Measurements from ENCODE around the gene RNF14.
A peak's percentile ranks its signal among the peaks of the same experiment; 100 is the strongest.

Gene RNF14

GRCh38 chr5:141940695-141941271 lies 28.1 kb upstream of the RNF14 start:
- peaks cover 10% of the 10 kb centered on the region for H3K4me1 Mint-ChIP-seq
- H3K27ac Mint-ChIP-seq = peak overlapping the region; percentile 33
- no peak overlapping the region for H3K4me3 Mint-ChIP-seq
- CTCF ChIA-PET = interaction anchor here (0.6 to 5.0 kb wide), 6 partner anchors 17 to 276 kb away, joined by 3 to 39 read pairs (median 3); partner anchors contain the start of genes DELE1, PCDH12 and RNF14
- no peaks in the 10 kb centered on the region for H3K9me3 Mint-ChIP-seq
- no peak for DNase-seq
- peaks cover 30% of the 10 kb centered on the region for H3K36me3 Mint-ChIP-seq
- H3K27me3 Mint-ChIP-seq = no peaks in the 10 kb centered on the region

GRCh38 chr5:141941307-141941706 lies 27.6 kb upstream of the RNF14 start:
- DNase-seq = no peak
- Mint-ChIP-seq H3K4me3 (no peak overlapping the region), H3K27ac (no peak overlapping the region), H3K36me3 (peaks cover 27% of the 10 kb centered on the region), H3K9me3 (no peaks in the 10 kb centered on the region), H3K4me1 (peaks cover 10% of the 10 kb centered on the region), H3K27me3 (no peaks in the 10 kb centered on the region)
- CTCF ChIA-PET = interaction anchor here (0.6 to 5.0 kb wide), 6 partner anchors 17 to 277 kb away, joined by 3 to 39 read pairs (median 3); partner anchors contain the start of genes DELE1, PCDH12 and RNF14

- H3K4me1 Mint-ChIP-seq = peaks cover 10% of the 10 kb centered on the region
- no peak overlapping the region for H3K4me3 Mint-ChIP-seq
- DNase-seq = no peak
- H3K27ac Mint-ChIP-seq = no peak overlapping the region
- peaks cover 24% of the 10 kb centered on the region for H3K36me3 Mint-ChIP-seq
- H3K27me3 Mint-ChIP-seq = no peaks in the 10 kb centered on the region
- CTCF ChIA-PET = interaction anchor here (0.6 to 5.0 kb wide), 5 partner anchors 18 to 277 kb away, joined by 3 to 39 read pairs (median 3); partner anchors contain the start of genes DELE1 and PCDH12
- H3K9me3 Mint-ChIP-seq = no peaks in the 10 kb centered on the region
Measured at GRCh38 chr5:141941779-141942178, 27.1 kb upstream of the RNF14 start.

- CTCF ChIA-PET = interaction anchor here (1.1 to 5.0 kb wide), 3 partner anchors 9 to 17 kb away, joined by 3 to 39 read pairs (median 3); partner anchors contain the start of gene PCDH12
- Mint-ChIP-seq H3K4me3 (no peak overlapping the region), H3K36me3 (peaks cover 24% of the 10 kb centered on the region), H3K9me3 (no peaks in the 10 kb centered on the region), H3K4me1 (peaks cover 10% of the 10 kb centered on the region), H3K27me3 (peaks cover under 1% of the 10 kb centered on the region), H3K27ac (no peak overlapping the region)
- no peak for DNase-seq
Measured at GRCh38 chr5:141942185-141942857, 26.6 kb upstream of the RNF14 start.

- Mint-ChIP-seq H3K27me3 (peaks cover 6% of the 10 kb centered on the region), H3K4me1 (peaks cover 10% of the 10 kb centered on the region), H3K36me3 (peaks cover 19% of the 10 kb centered on the region), H3K4me3 (no peak overlapping the region), H3K9me3 (no peaks in the 10 kb centered on the region), H3K27ac (no peak overlapping the region)
- CTCF ChIA-PET = interaction anchor here (5.0 kb wide), 1 partner anchor 15 kb away, joined by 39 read pairs; the partner anchor contains the start of gene PCDH12
- no peak for DNase-seq
Measured at GRCh38 chr5:141944076-141944475, 24.8 kb upstream of the RNF14 start.

GRCh38 chr5:141945511-141946051 lies 23.3 kb upstream of the RNF14 start:
- Mint-ChIP-seq H3K27ac (no peak overlapping the region), H3K27me3 (peaks cover 6% of the 10 kb centered on the region), H3K4me1 (peaks cover 11% of the 10 kb centered on the region), H3K9me3 (no peaks in the 10 kb centered on the region), H3K4me3 (no peak overlapping the region), H3K36me3 (peaks cover 7% of the 10 kb centered on the region)
- CTCF ChIA-PET = interaction anchor here (1.3 kb wide), 1 partner anchor 16 kb away, joined by 3 read pairs; no protein-coding TSS in a partner anchor
- DNase-seq = no peak

- peaks cover 6% of the 10 kb centered on the region for H3K27me3 Mint-ChIP-seq
- H3K36me3 Mint-ChIP-seq = no peaks in the 10 kb centered on the region
- peaks cover 20% of the 10 kb centered on the region for H3K4me1 Mint-ChIP-seq
- H3K9me3 Mint-ChIP-seq = no peaks in the 10 kb centered on the region
- no peak overlapping the region for H3K4me3 Mint-ChIP-seq
- CTCF ChIA-PET = interaction anchor here (1.0 to 2.8 kb wide), 4 partner anchors 10 to 256 kb away, joined by 3 to 13 read pairs (median 4); partner anchors contain the start of gene PCDH12
- no peak overlapping the region for H3K27ac Mint-ChIP-seq
- no peak for DNase-seq
Measured at GRCh38 chr5:141947316-141947715, 21.6 kb upstream of the RNF14 start.

GRCh38 chr5:141948812-141949211 lies 20.1 kb upstream of the RNF14 start:
- H3K9me3 Mint-ChIP-seq = no peaks in the 10 kb centered on the region
- CTCF ChIA-PET = interaction anchor here (0.6 to 2.8 kb wide), 4 partner anchors 9 to 63 kb away, joined by 3 to 13 read pairs (median 4); partner anchors contain the start of genes PCDH12 and RNF14
- peaks cover 6% of the 10 kb centered on the region for H3K27me3 Mint-ChIP-seq
- DNase-seq = no peak
- H3K36me3 Mint-ChIP-seq = no peaks in the 10 kb centered on the region
- H3K27ac Mint-ChIP-seq = no peak overlapping the region
- peaks cover 21% of the 10 kb centered on the region for H3K4me1 Mint-ChIP-seq
- H3K4me3 Mint-ChIP-seq = no peak overlapping the region

- Mint-ChIP-seq H3K27me3 (peaks cover 6% of the 10 kb centered on the region), H3K4me3 (no peak overlapping the region), H3K4me1 (peaks cover 27% of the 10 kb centered on the region), H3K9me3 (no peaks in the 10 kb centered on the region), H3K27ac (no peak overlapping the region), H3K36me3 (no peaks in the 10 kb centered on the region)
- DNase-seq = no peak
- CTCF ChIA-PET = interaction anchor here (0.6 to 1.1 kb wide), 2 partner anchors 19 to 64 kb away, joined by 3 read pairs; partner anchors contain the start of gene RNF14
Measured at GRCh38 chr5:141949511-141949910, 19.4 kb upstream of the RNF14 start.

GRCh38 chr5:141950207-141951005 lies 18.5 kb upstream of the RNF14 start:
- no peaks in the 10 kb centered on the region for H3K36me3 Mint-ChIP-seq
- H3K27me3 Mint-ChIP-seq = peaks cover 6% of the 10 kb centered on the region
- H3K4me1 Mint-ChIP-seq = peaks cover 28% of the 10 kb centered on the region
- H3K4me3 Mint-ChIP-seq = no peak overlapping the region
- CTCF ChIA-PET = interaction anchor here (3.3 kb wide), 1 partner anchor 11 kb away, joined by 16 read pairs; no protein-coding TSS in a partner anchor
- no peak overlapping the region for H3K27ac Mint-ChIP-seq
- H3K9me3 Mint-ChIP-seq = no peaks in the 10 kb centered on the region
- no peak for DNase-seq

GRCh38 chr5:141951332-141951781 lies 17.5 kb upstream of the RNF14 start:
- H3K27ac Mint-ChIP-seq = no peak overlapping the region
- no peaks in the 10 kb centered on the region for H3K9me3 Mint-ChIP-seq
- no peak overlapping the region for H3K4me3 Mint-ChIP-seq
- H3K36me3 Mint-ChIP-seq = no peaks in the 10 kb centered on the region
- CTCF ChIA-PET = interaction anchor here (0.6 to 3.3 kb wide), 4 partner anchors 8 to 259 kb away, joined by 3 to 16 read pairs (median 6); no protein-coding TSS in a partner anchor
- peaks cover 28% of the 10 kb centered on the region for H3K4me1 Mint-ChIP-seq
- peaks cover 6% of the 10 kb centered on the region for H3K27me3 Mint-ChIP-seq
- peak; percentile 41 for DNase-seq

GRCh38 chr5:141952020-141952419 lies 16.9 kb upstream of the RNF14 start:
- H3K27ac Mint-ChIP-seq = no peak overlapping the region
- no peaks in the 10 kb centered on the region for H3K36me3 Mint-ChIP-seq
- CTCF ChIA-PET = interaction anchor here (1.7 to 3.3 kb wide), 2 partner anchors 9 to 260 kb away, joined by 8 to 16 read pairs; no protein-coding TSS in a partner anchor
- peaks cover 9% of the 10 kb centered on the region for H3K27me3 Mint-ChIP-seq
- DNase-seq = no peak
- no peak overlapping the region for H3K4me3 Mint-ChIP-seq
- H3K9me3 Mint-ChIP-seq = no peaks in the 10 kb centered on the region
- peaks cover 31% of the 10 kb centered on the region for H3K4me1 Mint-ChIP-seq

GRCh38 chr5:141954194-141954593 lies 14.7 kb upstream of the RNF14 start:
- Mint-ChIP-seq H3K4me3 (no peak overlapping the region), H3K4me1 (peaks cover 52% of the 10 kb centered on the region), H3K27me3 (peaks cover 3% of the 10 kb centered on the region), H3K9me3 (no peaks in the 10 kb centered on the region), H3K27ac (no peak overlapping the region), H3K36me3 (no peaks in the 10 kb centered on the region)
- CTCF ChIA-PET = interaction anchor here (0.5 to 1.5 kb wide), 5 partner anchors 10 to 262 kb away, joined by 3 to 5 read pairs (median 4); no protein-coding TSS in a partner anchor
- no peak for DNase-seq
